Measurements from ENCODE around the gene KRT80.

KRT80 gene

GRCh38 chr12:52152905-52153317 lies 38.9 kb downstream of the KRT80 start:
- DNase-seq (ENCODE audit: low spot score) = no peak
- in situ Hi-C loops (cut with MboI; ENCODE audit: low pct_unique_long_range_greater_than_20kb, low sequenced_read_pairs, unreplicated experiment) = loop anchor here (10.0 kb wide), 1 partner anchor 732 kb away; no protein-coding TSS in a partner anchor
- no peak for TF ChIP-seq CTCF (IDR thresholded peaks at IDR 0.05; ENCODE audit: extremely low read depth, insufficient read depth, missing control alignments)

GRCh38 chr12:52151837-52152783 lies 39.7 kb downstream of the KRT80 start:
- DNase-seq (ENCODE audit: low spot score) = peak; percentile 83
- TF ChIP-seq CTCF (IDR thresholded peaks at IDR 0.05; ENCODE audit: extremely low read depth, insufficient read depth, missing control alignments) = peak; percentile 87
- in situ Hi-C loops (cut with MboI; ENCODE audit: low pct_unique_long_range_greater_than_20kb, low sequenced_read_pairs, unreplicated experiment) = loop anchor here (10.0 kb wide), 1 partner anchor 733 kb away; no protein-coding TSS in a partner anchor

- in situ Hi-C loops (cut with MboI; ENCODE audit: low pct_unique_long_range_greater_than_20kb, low sequenced_read_pairs, unreplicated experiment) = loop anchor here (10.0 kb wide), 1 partner anchor 734 kb away; no protein-coding TSS in a partner anchor
- no peak for DNase-seq (ENCODE audit: low spot score)
- TF ChIP-seq CTCF (IDR thresholded peaks at IDR 0.05; ENCODE audit: extremely low read depth, insufficient read depth, missing control alignments) = no peak
Observed at GRCh38 chr12:52151153-52151836, 40.5 kb downstream of the KRT80 start.

- in situ Hi-C loops (cut with MboI; ENCODE audit: low pct_unique_long_range_greater_than_20kb, low sequenced_read_pairs, unreplicated experiment) = loop anchor here (10.0 kb wide), 1 partner anchor 735 kb away; no protein-coding TSS in a partner anchor
- DNase-seq (ENCODE audit: low spot score) = no peak
Observed at GRCh38 chr12:52149651-52150241, 42.1 kb downstream of the KRT80 start.

GRCh38 chr12:52149182-52149641 lies 42.6 kb downstream of the KRT80 start:
- no peak for DNase-seq (ENCODE audit: low spot score)
- no peak for TF ChIP-seq CTCF (IDR thresholded peaks at IDR 0.05; ENCODE audit: extremely low read depth, insufficient read depth, missing control alignments)
- in situ Hi-C loops (cut with MboI; ENCODE audit: low pct_unique_long_range_greater_than_20kb, low sequenced_read_pairs, unreplicated experiment) = no loop called here

More at GRCh38 chr12:52149651-52150241, 42.1 kb downstream of the KRT80 start:
- no peak for TF ChIP-seq CTCF (IDR thresholded peaks at IDR 0.05; ENCODE audit: extremely low read depth, insufficient read depth, missing control alignments)

All from GM13977 (cell line).